Amniotic stem cell (primary cell): ENCODE results near the gene RREB1.
"Not testable (repeated sequence)": the region's sequence is repeated elsewhere in the genome, so short reads cannot be mapped to it uniquely, and the experiment has no call there.

ENCODE experiments used
- DNase-seq: peaks from one replicate; lab custom pipeline; 2025; lab: John Stamatoyannopoulos, UW

RREB1 gene

DNA sequence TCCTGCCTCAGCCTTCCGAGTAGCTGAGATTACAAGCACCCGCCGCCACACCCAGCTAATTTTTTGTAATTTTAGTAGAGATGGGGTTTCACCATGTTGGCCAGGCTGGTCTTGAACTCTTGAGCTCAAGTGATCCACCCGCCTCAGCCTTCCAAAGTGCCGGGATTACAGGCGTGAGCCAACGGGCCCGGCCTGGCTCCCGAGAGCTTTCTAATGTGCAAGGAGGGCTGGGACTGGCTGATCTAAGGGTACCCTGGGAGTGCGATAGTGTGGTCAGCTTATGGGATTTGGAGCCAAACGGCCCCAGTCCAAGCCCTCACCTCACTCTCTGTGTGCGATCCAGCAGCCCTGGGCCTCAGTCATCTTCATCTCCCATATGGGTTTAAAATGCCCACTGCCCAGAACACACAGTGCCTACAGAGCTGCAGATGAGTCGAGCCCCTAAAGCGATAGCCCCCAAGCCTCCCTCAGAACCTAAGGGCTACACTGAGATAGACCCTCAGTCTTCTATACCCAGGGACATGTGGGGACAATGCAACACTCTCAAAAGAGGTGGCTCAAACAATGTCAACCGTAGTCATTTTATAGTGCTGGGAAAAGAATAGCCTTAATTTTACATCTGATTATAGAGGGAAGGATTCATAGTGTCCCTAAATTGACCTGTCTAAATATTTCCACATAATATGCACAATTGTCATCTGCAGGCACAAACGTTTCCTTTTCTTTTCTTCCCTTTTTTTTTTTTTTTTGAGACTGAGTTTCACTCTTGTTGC lies 155.2 kb downstream of the RREB1 start:
- DNase-seq: no peak

DNA sequence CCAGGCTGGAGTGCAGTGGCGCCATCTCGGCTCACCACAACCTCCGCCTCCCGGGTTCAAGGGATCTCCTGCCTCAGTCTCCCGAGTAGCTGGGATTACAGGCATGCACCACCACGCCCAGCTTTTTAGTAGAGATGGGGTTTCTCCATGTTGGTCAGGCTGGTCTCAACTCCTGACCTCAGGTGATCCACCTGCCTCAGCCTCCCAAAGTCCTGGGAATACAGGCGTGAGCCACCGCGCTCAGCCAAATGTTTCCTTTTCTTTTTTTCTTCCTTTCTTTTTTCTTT lies 155.7 kb downstream of the RREB1 start:
- DNase-seq: not testable (repeated sequence)

DNA sequence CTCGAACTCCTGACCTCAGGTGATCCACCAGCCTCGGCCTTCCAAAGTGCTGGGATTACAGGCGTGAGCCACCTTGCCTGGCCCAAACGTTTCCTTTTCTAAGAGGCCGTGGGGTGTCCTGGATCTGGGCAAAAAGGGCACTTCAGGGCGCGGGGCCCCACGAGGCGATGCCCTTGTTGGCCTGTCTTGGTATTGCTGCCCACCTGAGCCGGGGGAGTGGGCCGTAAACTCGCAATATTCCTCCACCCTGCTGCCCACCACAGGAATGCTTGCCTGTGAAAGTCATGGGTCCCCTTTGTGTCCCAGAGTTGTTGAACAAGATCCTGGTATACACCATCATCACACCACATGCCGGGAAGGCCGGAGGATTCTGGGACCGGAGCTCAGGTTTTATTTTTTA lies 156.3 kb downstream of the RREB1 start:
- DNase-seq: no peak

DNA sequence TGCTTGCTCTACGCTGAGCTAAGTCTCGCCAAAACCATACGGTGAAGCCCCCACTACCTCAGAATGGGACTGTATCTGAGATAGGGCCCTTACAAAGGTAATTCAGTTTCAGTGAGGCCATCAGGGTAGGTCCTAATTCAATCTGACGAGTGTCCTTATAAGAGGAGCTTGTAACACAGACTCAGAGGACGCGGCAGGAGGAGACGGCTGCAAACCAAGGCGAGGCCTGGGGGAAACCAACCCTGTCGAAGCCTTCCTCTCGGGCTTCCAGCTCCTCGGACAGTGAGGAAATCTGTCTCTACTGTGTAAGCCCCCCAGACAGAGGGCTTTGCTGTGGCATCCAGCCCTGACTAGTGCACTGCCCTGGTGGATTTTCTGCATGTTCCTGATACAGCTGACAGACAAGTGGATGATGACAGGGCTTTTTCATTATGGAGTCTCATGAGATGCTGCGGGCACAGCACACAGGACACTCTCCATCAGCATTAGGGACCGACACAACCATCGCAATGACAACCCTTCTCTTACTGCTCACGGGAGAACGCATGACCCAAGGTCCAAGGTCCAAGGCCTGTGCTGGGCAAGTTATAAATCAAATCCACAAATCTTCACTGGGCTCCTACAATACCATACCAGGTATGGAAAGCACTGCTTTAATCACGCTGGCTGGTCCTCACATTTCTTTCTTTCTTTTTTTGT lies 157.1 kb downstream of the RREB1 start:
- DNase-seq: no peak

DNA sequence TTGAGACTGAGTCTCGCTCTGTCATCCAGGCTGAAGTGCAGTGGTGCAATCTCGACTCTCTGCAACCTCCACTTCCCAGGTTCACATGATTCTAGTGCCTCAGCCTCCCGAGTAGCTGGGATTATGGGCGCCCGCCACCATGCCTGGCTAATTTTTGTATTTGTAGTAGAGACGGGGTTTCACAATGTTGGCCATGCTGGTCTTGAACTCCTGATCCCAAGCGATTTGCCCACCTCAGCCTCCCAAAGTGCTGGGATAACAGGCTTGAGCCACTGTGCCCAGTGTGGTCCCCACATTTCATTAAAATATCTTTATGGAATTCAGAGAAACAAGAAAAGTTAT lies 157.6 kb downstream of the RREB1 start:
- not testable (repeated sequence) for DNase-seq

DNA sequence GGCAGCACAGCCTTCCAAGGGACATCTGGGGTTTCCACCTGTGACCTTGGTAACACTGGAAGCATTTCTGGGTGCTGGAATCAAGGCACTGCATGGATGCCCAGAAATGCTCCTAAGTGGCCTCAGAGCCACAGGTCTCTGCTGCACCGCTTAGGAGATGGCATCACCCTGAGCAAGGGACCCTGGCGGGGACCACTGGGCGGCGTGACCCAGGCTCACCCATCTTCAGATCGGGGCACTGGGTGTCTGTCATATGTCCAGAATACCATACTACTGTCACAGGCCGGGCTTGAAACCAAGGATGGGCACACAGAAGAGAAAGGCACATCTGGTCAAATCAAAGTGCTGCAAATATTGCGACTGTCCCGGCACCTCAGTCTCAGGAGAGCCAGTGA lies 159.3 kb downstream of the RREB1 start:
- DNase-seq: no peak

DNA sequence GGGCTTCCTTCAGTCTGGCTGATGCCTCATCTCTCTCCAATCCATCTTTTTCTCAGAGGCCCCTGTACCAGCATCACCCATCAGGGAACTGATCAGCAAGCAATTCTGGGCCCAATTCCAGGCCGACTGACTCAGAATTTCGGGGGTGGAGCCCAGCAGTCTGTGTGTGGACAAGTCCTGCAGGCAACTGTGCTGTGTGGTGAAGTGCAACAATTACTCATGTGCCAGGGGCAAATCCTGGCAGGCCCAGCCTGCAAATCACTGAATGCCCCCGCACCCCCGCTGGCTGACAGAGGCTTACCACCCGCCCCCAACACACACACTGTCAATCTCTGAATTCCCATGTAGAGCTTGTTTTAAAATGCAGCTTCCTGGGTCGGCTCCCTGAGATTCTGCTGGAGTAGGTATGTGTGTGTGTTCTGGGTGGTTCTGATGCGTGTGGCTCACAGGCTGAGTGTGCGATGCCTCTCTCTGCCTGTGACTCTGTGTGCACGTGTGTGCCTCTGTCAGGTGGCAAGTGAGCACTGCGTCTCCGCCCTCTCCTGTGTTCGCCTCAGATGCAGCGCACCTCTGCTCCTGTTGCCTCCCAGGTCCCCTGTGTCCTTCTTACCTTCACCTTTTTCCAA lies 159.8 kb downstream of the RREB1 start:
- peak; percentile 91 for DNase-seq

DNA sequence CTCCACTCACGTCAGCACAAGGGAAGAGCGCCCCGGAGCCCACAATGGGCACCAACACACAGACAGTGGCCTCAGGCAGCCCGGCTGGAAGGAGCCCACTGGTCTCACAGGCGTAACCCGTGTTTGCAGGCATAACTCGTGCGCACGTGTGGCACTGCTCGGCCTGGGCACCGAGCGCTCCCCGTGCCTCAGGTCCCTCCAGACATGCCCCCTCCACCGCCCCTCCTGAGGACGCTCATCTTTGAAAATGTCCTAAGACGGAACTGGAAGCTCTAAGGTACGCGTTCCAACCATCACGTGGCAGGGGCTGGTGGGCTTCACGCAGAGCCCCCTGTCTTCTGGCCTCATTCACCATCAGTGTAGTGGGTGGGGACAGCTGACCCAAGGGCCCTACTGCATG lies 160.6 kb downstream of the RREB1 start:
- no peak for DNase-seq

DNA sequence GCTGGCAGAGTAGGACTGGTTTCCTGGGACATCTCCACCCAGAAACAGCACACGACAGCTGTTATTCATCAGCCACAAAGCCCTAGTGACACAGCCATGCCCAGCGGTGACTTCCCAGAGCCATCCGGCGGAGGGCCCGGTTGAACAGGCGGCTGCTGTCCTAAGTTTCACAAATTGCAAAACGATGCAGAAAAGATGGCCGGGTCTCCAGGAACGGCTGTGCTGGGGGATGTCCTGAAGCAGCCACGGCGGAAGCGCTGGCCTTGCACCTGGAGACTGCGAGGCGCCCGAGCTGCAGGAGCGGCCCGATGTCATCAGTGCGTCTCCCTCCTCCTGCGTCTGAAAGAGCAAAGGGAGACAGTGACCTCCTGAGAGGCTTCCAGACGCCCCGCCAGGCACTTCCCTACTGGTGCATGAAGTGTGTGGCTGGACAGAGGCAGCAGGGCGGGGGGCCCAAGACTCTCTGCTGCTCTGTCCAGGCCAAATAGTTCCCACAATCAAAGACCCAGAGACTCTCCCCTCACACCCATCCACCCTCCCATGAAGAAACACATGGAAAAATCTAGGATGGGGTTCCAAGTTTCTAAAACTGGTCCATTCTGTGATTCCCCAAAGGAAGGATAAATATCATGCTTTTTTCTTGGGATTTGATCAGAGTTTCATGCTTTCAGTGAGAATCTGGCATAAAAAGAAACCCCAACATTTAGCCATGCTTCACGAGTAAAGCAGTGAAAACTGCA lies 161.2 kb downstream of the RREB1 start:
- DNase-seq: no peak

DNA sequence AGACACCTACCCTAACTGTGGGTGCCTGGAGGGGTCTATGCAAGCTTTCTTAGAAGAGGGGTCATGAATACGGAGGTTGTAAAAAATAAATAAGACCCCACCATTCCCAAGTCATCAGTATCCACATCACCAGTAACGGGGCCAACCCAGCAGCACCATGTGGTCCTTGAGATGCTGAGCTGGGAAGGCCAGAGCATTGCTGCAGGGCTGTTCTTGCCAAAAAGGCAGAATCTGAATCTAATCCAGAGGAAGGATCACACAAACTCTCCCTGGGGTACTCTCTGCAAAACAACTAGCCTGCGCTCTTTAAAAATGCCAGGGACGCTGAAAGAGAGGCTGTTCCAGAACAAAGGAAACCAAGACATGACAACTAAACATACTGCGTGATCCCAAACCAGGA lies 162.1 kb downstream of the RREB1 start:
- no peak for DNase-seq

DNA sequence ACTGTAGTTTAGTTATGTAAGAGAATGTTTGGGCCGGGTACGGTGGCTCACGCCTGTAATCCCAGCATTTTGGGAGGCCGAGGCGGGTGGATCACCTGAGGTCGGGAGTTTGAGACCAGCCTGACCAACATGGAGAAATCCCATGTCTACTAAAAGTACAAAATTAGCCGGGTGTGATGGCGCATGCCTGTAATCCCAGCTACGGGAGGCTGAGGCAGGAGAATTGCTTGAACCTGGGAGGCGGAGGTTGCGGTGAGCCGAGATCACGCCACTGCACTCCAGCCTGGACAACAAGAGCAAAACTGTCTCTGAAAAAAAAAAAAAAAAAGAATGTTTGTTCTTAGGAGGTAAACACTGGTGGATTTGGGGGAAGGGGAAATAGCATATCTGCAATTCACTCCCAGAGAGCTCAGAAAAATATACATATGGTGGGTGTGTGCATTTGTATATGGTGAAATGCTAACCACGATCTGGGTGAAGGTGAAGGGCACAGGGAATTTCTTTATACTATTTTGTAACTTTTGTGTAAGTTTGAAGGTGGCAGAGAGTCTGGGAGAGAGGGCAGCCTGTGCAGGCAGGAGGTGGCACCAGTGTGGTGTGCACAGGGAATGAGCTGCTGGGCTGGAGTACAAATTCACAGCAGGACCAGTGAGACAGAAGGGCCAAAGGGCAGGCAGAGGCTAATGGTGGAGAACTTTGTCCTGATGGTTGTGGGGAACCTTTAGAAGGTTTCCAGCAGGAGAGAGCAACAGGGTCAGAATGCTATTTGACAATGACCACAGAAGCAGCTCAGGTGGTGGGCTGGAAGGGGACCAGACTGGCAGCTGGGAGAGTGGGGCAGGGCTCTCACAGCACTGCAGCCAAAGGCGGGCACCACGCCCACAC lies 162.8 kb downstream of the RREB1 start:
- no peak for DNase-seq

DNA sequence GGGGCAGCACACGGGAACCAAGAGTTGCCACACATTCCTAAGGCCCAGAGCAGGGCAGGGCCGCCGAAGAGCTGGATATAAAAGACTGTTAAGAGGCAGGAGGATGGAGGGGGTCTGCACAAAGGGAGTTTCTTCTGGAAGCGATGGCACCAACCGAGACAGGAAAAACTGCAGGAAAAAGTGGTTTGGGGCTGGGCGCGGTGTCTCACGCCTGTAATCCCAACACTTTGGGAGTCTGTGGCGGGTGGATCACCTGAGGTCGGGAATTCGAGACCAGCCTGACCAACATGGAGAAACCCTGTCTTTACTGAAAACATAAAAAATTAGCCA lies 163.4 kb downstream of the RREB1 start:
- no peak for DNase-seq

DNA sequence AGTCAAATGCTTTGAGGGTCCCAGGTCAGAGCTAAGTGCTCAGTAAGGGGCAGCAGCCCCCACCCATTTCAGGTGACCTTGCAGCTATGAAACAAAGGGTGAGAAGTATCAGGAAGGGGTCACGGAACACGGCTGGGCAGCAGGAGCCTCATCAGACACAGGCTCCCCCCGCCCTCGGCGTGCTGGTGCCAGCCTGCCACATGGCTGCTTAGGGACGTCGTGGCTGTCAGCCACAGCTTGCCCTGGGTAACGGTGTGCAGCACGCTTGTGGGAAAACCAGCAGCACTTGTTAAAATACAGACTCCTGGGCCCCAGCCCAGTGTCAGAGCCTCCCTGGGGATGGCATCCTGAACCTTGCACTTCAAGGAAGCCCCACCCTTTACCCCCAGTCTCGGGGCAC lies 165.9 kb downstream of the RREB1 start:
- DNase-seq: no peak

DNA sequence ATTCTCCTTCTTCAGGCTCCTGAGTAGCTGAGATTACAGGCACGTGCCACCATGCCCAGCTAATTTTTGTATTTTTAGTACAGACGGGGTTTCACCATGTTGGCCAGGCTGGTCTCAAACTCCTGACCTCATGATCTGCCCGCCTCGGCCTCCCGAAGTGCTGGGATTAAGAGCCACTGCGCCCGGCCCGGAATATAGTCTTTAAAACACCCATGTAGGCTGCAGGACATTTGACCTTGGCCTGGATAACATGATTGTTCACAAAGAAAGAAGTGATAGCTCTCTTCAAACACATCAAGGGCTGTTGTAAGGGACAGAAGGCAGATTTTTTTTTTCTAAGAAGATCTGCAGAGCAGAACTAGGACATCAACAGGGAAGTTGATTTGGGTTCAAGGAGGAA lies 166.8 kb downstream of the RREB1 start:
- DNase-seq: not testable (repeated sequence)

DNA sequence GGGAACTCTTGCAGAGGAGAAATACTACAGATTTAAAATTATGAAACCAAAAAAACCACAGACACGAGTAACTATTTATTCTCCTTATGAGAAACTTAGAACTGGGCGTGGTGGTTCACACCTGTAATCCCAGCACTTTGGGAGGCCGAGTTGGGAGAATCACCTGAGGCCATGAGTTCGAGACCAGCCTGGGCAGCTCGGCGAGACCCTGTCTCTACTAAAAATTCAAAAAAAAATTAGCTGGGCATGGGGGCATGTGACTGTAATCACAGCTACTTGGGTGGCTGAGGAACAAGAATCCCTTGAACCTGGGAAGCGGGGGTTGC lies 168.4 kb downstream of the RREB1 start:
- DNase-seq: no peak

DNA sequence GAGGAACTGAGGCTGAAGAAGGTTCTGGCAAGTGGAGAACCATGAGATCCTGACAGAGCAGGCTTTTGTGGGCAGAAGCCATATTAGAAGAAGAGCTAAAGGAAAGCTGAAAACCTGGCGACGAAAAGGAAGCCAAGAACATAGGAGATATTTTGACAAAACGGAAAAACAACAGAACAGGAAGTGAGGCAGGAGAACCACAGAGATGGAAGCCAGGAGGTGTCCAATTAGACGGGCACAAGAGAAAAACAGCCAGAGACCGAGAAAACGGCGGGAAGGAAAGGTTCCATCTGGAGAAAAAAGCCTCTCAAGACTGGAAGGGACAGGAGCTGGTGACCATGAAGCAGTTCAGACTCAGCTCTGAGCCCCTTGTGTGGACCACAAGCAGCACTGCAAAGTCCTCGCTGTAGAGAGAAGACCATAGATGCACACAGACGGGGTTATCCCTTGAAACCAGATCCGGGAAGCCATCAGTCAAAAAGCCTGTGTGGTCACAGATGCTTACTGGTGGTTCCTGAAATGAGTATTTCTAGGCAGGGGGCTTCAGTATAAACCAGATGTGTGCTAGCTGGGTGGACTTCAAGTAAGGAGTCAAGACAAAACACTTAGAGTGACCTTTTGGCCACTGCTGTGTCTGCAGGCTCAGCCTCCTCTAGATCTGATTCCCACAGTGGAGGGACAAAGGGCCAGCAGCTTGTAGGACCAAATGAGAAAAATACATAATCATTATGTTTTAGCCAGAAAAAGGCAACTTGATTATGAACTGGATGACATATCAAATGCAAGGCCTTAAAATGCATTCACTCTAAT lies 174.5 kb downstream of the RREB1 start:
- no peak for DNase-seq

DNA sequence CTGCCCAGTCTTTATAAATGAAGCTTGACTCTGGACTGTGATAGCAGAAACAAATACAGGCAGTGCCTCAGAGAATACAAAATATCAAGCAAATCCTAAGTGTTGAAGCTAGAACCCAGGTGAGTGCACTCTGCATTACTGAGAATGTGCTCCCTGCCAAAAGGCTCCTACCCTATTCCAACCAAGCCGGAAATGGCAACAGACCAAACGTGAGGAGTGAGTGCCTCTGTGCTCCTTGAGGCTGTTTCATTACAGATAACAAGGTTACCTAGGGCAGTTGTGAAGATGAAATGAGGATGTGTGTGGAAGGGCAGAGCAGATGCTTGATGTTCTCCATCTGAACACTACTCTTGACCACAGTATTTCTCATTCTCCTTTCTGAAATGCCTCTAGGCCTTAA lies 175.9 kb downstream of the RREB1 start:
- no peak for DNase-seq

DNA sequence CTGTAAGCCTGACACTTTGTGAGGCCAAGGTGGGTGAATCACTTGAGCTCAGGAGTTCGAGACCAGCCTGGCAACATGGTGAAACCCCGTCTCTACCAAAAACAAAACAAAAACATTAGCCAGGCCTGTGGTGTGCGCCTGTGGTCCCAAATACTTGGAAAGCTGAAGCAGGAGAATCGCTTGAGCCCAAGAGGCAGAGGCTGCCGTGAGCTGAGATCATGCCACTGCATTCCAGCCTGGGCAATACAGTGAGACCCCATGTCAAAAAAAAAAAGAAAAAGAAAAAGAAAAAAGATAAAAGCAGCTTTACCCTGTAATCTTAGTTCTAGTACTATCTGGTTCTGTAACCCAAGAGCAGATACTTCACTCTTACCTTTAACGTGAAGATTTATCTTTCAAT lies 177.7 kb downstream of the RREB1 start:
- DNase-seq: no peak

DNA sequence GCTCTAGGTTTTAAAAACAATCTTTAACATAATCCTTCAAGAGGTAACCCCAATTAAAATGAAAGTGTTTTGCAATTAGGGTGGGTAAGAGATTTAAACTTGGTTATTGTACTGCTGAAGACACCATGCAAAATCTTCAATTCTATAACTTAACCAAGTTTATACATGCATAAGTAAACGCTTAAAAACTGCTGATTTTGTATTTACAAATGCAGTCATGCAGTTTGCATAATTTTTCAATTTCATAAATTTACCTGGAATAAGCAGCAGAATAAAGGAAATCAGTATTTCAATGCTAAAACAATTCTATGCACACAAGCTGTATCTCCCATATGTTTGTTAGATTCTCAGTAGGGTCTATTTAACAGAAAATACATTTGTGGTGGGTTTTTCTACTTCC lies 182.3 kb downstream of the RREB1 start:
- DNase-seq: no peak

DNA sequence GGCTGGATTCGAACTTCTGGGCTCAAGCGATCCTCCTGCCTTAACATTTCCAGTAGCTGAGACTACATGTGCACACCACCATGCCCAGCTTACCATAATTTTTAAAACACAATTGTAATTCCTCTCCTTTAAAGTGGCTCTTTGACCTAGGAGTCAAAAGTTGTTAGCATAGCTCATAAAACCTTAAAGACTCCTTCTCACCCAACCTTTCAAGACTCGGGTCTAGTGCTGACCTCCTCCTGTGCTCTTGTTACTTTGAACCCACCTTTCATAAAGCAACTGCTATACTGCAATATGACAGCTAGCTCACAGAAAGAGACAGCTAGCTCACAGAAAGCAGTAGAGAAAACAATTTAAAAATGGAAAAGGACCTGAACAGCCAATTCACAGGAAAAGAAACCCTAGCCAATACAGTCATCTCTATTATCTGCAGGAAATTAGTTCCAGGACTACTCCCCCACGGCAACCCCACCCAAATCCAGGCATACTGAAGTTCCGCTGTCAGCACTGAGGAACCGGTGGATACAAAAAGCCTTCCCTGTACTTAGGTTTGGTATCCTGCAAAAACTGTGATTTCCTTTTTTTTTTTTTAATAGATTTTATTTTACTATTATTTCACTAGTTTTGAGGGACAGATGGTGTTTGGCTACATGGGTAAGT lies 185.0 kb downstream of the RREB1 start:
- DNase-seq: no peak

DNA sequence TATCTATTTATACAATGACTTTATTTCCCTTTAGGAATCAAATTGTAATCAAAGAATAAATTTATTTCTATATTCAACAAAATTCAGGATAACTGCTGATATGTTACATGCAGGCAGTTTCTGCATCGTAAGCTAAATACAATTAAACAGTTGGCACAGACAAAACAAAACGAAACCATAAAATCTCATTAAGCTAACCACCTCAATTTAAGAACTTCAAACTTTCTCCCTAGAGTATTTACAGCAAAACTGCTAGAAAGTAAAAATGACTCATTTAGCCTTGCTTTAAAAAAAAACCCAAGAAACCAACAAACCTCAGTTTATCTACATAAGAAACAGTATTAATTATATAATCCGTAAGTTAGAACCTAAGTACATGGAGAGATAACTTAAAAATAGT lies 188.2 kb downstream of the RREB1 start:
- no peak for DNase-seq
